ENCODE measurements around the gene LCE1C. TPM values are rescaled to one million over a fixed set of nuclear protein-coding genes. Genes with fewer than 3 reads are reported as not detected.

LCE1C gene
- total and polyA plus RNA-seq, 2 of the 4 experiments (the other 2 are of a cell fraction) = not detected

- H2BK120ac ChIP-seq (ENCODE audit: low read depth, low read length) = no peak overlapping the region
- ChIA-PET CTCF (no interaction called here), POLR2A (ENCODE audit: unreplicated experiment) (no interaction called here)
- intact Hi-C loops (cut with micrococcal nuclease) = no loop called here
- H3K36me3 ChIP-seq (ENCODE audit: control insufficient read depth, insufficient read depth, low read length) = no peaks in the 10 kb centered on the region
- H3K9me1 ChIP-seq (ENCODE audit: insufficient read depth, low read length) = no peaks in the 10 kb centered on the region
- H4K91ac ChIP-seq (ENCODE audit: insufficient read depth, low read depth, low read length) = no peak overlapping the region
- no peak overlapping the region for H3K14ac ChIP-seq (replicated peaks; ENCODE audit: low read depth, low read length)
- H3K4me3 ChIP-seq (ENCODE audit: insufficient read depth, low read depth, low read length) = no peak overlapping the region
- H3K4me2 ChIP-seq (ENCODE audit: low read depth, low read length) = no peak overlapping the region
- ATAC-seq (ENCODE audit: low read depth) (no peak), DNase-seq (no peak)
- H3K56ac ChIP-seq (ENCODE audit: extremely low read depth, insufficient read depth, low read length) = no peak overlapping the region
- no peaks in the 10 kb centered on the region for H4K20me1 ChIP-seq (ENCODE audit: insufficient read depth, low read length)
- no peaks in the 10 kb centered on the region for H3K4me1 ChIP-seq (ENCODE audit: control insufficient read depth, insufficient read depth, low read length)
- no peak overlapping the region for H4K5ac ChIP-seq (ENCODE audit: low read depth, low read length)
- no peak overlapping the region for H3K18ac ChIP-seq (ENCODE audit: low read depth, low read length)
- H3K27me3 ChIP-seq (ENCODE audit: control insufficient read depth, insufficient read depth, low read length) = no peaks in the 10 kb centered on the region
- H2BK20ac ChIP-seq (ENCODE audit: low read depth, low read length) = no peak overlapping the region
- H3K9me3 ChIP-seq (ENCODE audit: control insufficient read depth, insufficient read depth, low read length) = no peaks in the 10 kb centered on the region; the same call in 1 of the 2 replicates
- TF ChIP-seq MAFK (IDR thresholded peaks at IDR 0.05; ENCODE audit: low read depth, low read length) (no peak), ELK1 (IDR thresholded peaks at IDR 0.05; ENCODE audit: borderline replicate concordance, low read depth, low read length) (no peak), SMC3 (IDR thresholded peaks at IDR 0.05; ENCODE audit: low read depth, low read length) (no peak), MXI1 (IDR thresholded peaks at IDR 0.05; ENCODE audit: borderline replicate concordance, low read depth, low read length) (no peak), CTCF (conservative IDR thresholded peaks at IDR 0.05; ENCODE audit: low read depth, low read length) (no peak), POLR2A (IDR thresholded peaks at IDR 0.05; ENCODE audit: low read depth, low read length) (no peak), RAD21 (IDR thresholded peaks at IDR 0.05; ENCODE audit: low read length) (no peak)
- no peak overlapping the region for H2BK5ac ChIP-seq (ENCODE audit: low read depth, low read length, poor library complexity, severe bottlenecking)
- no CpG with 5 or more reads among the region's 3 CpGs for WGBS, 2 experiments (ENCODE audit: extremely low coverage in 2 of 2, insufficient read length in 1 of 2)
- H3K9ac ChIP-seq (ENCODE audit: low read depth, low read length) = no peak overlapping the region
- H3K79me1 ChIP-seq (ENCODE audit: low read depth in 1 of 2, low read length in 2 of 2) = no peaks in the 10 kb centered on the region
- H3K27ac ChIP-seq (ENCODE audit: insufficient read depth, low read length) = no peak overlapping the region
- in situ Hi-C loops (cut with MboI; ENCODE audit: low sequenced_read_pairs) = no loop called here
- no TSS peak for BruUV-seq (replicated peaks)
- no peak overlapping the region for H2AK9ac ChIP-seq (replicated peaks; ENCODE audit: low read depth, low read length, poor library complexity)
- H2AFZ ChIP-seq (replicated peaks; ENCODE audit: low read length, poor library complexity) = no peak overlapping the region
- no peak overlapping the region for H3K23ac ChIP-seq (ENCODE audit: low read depth, low read length)
- no peak overlapping the region for H2BK15ac ChIP-seq (ENCODE audit: low read depth, low read length)
- H3K4ac ChIP-seq (ENCODE audit: low read depth, low read length) = no peak overlapping the region
- no peak overlapping the region for H4K8ac ChIP-seq (ENCODE audit: low read depth in 2 of 2, low read length in 2 of 2)
- H2AK5ac ChIP-seq (ENCODE audit: low read depth, low read length) = no peak overlapping the region
- dilution Hi-C loops (cut with HindIII; ENCODE audit: low sequenced_read_pairs, unreplicated experiment) = no loop called here
Measured at GRCh38 chr1:152761609-152762213, 44.7 kb downstream of the LCE1C start.

Data from IMR-90 (cell line).